Right lobe of liver (tissue), 4 donors: ENCODE measurements around the gene AMDHD1.

Experiments
- CTCF ChIP-seq, 4 donors: fragments of 200-600 bp in 3 of 4; fragments of 450-650 bp in 1 of 4; IDR thresholded peaks; one replicate each; pipeline versions ENCODE4 v1.5.1 to v1.8.0; 2016 to 2022; ENCODE audit warnings: antibody characterized with exemption in 4 of 4, mild to moderate bottlenecking in 2 of 4
- POLR2A ChIP-seq: fragments of 450-650 bp; IDR thresholded peaks from one replicate; pipeline ENCODE4 v1.6.1; 2017; ENCODE audit warnings: antibody characterized with exemption, mild to moderate bottlenecking
- donor health status: DM: no; HTN: no; CAD: no.
- donor health status: DM: no; HTN: no; CAD: no.
- donor health status: DM: no; HTN: yes; CAD: no.

GRCh38 chr12:95960241-95960640 is 17.1 kb downstream of the AMDHD1 start:
- TF ChIP-seq CTCF (IDR thresholded peaks at IDR 0.05) = no peak
- TF ChIP-seq POLR2A = no peak
